ENCODE data around the gene RAP1GAP2. TPM values are rescaled to one million over a fixed set of nuclear protein-coding genes. Genes with fewer than 3 reads are reported as not detected.

The RAP1GAP2 gene
- total RNA-seq, 1 donor from 2014 or later = 0.11 TPM

DNA sequence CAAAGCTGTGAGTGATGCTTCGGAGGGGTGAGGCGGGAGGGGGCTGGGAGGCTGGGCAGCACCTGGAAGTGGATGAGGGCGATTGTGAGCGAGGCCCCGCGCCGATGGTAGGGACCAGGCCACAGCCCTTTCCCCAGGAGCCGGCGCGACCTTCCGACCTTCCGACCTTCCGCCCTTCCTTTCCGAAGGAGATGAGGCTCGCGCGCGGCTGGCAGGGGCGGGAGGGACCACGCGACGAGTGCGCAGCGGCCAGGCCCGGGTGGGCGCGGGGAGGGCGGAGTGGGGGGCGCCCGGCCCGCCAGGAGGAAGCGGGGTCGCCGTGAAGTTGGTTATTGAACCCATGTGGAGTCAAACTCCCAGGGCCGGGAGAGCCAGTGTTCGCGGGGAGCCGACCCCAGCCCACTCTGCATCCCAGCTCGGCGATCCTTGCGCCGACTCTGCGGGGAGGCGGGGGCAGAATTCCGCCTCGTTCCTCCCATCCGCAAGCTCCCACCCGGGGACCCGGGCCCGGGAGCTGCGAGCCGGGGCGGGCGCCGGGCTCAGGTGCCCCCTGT lies 56.6 kb downstream of the RAP1GAP2 start:
- no peak for DNase-seq (ENCODE audit: low read depth)

GRCh38 chr17:2853283-2854142 lies 57.3 kb downstream of the RAP1GAP2 start:
- DNase-seq (ENCODE audit: low read depth) = peak; percentile 23

GRCh38 chr17:2854143-2855055 lies 58.2 kb downstream of the RAP1GAP2 start:
- DNase-seq (ENCODE audit: low read depth) = no peak

GRCh38 chr17:2855063-2855600 lies 58.9 kb downstream of the RAP1GAP2 start:
- no peak for DNase-seq (ENCODE audit: low read depth)

- no peak for DNase-seq (ENCODE audit: low read depth)
These were observed 60.5 kb downstream of the RAP1GAP2 start for GRCh38 chr17:2856727-2857126.

- no peak for DNase-seq (ENCODE audit: low read depth)
These were observed 63.8 kb downstream of the RAP1GAP2 start for GRCh38 chr17:2860045-2860444.

DNA sequence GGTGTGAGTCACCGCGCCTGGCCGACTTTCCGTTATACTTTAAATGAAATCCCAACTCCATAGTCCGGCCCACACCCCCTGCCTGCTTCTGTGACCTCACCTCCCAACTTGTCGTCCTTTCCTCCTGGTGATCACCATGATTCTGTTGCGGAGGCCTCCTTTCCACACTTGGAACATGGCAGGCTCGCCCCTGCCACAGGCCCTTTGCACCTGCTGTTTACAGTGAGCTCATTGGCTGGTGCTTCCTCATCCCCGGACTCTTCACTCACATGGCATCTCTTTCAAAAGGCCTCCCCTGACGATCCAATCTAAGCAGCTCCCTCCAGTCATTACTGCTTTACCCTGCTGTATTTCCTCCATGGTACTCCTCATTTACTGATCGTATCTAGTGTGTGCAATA lies 64.6 kb downstream of the RAP1GAP2 start:
- DNase-seq (ENCODE audit: low read depth) = no peak

DNA sequence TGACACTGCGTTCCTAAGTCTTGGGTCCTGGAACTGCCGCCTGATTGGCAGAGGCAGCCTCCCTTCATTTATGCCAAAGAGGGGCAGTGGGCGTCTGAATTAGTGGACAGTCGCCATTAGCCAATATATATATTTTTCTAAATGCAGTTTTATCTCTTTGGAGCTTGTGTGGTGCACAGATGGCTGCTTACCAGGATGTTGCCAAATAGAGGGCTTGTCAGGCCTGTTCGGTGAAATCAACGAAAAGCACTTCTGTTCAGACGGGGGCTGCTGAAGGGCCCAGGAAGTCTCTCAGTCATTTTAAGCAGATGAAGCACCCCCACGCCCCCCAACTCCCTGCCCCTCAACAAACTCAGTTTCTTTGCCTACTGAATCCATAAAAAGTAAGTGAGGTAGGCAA lies 66.0 kb downstream of the RAP1GAP2 start:
- no peak for DNase-seq (ENCODE audit: low read depth)

- DNase-seq (ENCODE audit: low read depth) = no peak
These were observed 67.0 kb downstream of the RAP1GAP2 start for GRCh38 chr17:2863204-2863603.

- DNase-seq (ENCODE audit: low read depth) = no peak
These were observed 69.0 kb downstream of the RAP1GAP2 start for GRCh38 chr17:2865228-2865627.

DNA sequence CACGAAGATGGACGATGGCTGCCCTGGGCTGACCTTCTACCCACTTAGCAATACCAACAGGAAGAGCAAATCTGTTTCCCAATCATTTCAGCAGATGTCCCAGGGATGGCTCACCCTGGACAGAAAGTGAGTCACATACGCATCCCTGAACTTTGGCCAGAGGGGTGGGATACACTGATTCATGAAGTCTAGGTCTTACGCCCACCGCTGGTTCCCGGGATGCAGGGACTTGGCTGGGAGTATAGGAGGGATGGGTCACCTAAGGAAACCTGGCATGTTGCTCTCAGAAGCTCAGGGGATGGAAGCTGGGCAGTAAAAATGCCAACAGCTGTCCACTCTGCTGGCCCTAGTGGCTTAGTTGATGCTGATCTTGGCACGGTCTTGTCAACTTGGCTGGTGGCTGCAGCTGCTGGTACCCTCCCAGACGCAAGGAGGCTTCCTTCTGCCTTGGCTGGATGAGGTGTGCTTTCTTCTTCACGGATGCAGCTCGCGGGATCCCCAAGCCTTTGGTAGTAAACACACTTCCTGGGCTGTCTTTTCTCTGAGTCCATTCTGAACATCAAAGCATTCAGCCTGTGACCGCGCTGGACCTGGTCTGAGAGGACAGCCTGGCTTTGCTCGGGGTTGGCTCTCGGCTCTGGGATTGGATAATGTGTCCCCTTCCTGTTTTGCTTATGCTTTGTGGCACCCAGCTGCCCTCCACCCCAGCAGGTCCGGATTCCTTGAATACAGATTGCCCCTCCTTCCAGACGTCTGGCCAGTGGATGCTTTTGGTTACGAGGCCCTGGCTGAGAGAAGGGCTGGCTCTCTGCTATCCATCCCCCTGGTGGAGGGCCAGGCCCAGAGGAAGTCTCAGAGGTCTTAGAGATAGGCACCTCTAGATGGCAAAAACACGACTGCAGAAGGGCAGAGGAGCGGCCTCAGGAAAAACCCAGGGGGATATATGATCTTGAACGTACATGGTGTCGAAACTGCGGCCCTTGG lies 71.5 kb downstream of the RAP1GAP2 start:
- peak; percentile 57 for DNase-seq (ENCODE audit: low read depth)

- no peak for DNase-seq (ENCODE audit: low read depth)
These were observed 73.4 kb downstream of the RAP1GAP2 start for GRCh38 chr17:2869604-2870003.

DNA sequence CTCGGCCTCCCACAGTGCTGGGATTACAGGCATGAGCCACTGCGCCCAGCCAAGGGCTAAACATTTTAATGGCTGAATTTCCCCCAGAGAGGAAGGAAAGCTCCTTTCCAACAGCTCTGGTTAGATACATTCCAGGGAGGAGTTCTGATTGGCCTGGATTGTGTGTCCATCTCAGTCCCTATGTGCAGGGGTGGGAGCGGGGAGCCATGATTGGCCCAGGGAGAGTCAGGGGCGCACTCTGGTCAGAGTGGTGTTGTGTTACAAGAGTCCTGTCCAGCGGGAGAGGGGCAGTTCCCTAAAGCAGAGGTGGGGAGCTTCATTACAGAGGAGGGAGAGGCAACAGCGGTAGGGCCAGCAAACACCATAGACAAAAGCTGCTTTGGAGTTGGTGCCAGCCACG lies 75.0 kb downstream of the RAP1GAP2 start:
- no peak for DNase-seq (ENCODE audit: low read depth)

DNA sequence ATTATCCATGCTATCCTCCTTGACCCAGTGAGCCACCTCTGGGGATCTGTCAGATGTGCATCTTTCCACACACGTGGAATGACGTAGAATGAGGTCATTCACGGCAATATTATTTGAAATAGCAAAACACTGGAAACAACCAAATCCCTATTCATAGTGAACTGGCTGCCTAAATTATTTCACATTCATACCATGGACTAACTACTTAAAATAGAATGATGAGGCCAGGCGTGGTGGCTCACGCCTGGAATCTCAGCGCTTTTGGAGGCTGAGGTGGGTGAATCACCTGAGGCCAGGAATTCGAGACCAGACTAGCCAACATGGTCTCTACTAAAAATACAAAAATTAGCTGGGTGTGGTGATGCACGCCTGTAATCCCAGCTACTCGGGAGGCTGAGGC lies 75.5 kb downstream of the RAP1GAP2 start:
- no peak for DNase-seq (ENCODE audit: low read depth)

- DNase-seq (ENCODE audit: low read depth) = no peak
These were observed 76.0 kb downstream of the RAP1GAP2 start for GRCh38 chr17:2872282-2872681.

GRCh38 chr17:2874189-2874686 lies 78.0 kb downstream of the RAP1GAP2 start:
- no peak for DNase-seq (ENCODE audit: low read depth)

DNA sequence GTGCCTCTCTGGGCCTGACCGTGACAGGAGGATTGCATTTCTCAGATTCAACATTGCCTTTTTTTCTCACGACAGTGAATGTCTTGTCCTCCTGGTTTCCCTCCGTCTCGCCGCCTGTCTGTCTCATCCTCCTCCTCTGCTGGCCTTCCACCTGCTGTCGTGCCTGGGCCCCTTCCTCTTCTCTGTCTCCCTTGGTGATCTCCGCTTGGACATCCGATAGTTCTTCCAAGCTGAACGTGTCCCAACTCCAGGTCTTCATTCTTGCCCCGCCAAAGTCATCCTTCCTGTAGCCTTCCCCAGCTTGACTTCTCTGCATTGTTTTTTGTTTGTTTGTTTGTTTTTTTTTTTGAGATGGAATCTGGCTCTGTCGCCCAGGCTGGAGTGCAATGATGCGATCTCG lies 79.4 kb downstream of the RAP1GAP2 start:
- no peak for DNase-seq (ENCODE audit: low read depth)

GRCh38 chr17:2876467-2876866 lies 80.2 kb downstream of the RAP1GAP2 start:
- no peak for DNase-seq (ENCODE audit: low read depth)

DNA sequence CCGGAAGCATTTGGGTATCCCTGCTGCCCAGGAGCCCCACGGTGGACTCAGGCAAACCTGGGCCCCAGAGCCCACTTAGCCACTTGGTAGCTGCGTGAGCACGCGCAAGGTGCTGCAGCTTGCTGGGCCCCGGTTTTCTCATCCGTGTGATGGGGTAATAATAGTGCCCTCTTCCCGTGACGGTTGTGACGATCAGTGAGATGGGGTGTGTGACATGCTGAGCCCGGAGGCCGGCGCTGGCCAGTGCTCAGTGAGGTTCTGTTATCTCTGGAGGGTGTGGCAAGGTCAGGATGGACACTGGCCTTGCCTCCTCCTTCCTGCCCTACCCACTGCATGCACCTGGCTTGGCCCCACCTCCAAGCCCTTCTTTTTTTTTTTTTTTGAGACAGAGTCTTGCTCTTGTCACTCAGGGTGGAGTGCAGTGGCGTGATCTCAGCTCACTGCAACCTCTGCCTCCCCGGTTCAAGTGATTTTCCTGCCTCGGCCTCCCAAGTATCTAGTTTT lies 82.6 kb downstream of the RAP1GAP2 start:
- DNase-seq (ENCODE audit: low read depth) = no peak

- DNase-seq (ENCODE audit: low read depth) = no peak
These were observed 83.8 kb downstream of the RAP1GAP2 start for GRCh38 chr17:2880050-2880449.
